Stimulated activated CD4-positive, alpha-beta T cell treated with anti-CD3 and anti-CD28 coated beads, Interleukin-2, amount 100 ng/mL, for 4 hours (primary cell): ENCODE measurements around the gene TEX38.
"Not testable (repeated sequence)": the region's sequence is repeated elsewhere in the genome, so short reads cannot be mapped to it uniquely, and the experiment has no call there.

Experiments used
- DNase-seq: peaks from one replicate; pipeline ENCODE4 v3.0.0-alpha.2; 2020; ENCODE audit warnings: low read depth

The TEX38 gene

DNA sequence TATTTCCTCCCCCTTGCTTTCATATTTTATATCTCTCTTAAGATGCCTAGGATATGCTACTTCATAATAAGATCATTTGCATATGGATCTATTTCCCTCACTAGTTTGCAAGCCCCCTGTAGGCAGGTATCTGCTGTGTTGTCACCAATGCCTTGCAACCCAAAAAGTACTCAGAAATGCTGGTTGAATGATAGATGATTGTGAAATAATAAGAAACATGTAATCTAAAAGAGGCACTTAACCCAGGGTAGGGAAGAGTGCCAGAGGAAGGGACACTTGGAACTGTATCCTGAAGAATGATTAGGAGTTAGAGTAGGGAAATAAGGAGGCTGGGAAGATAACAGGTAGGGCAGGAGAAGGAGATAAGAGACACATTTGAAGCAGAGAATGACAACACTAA is 15.8 kb upstream of the TEX38 start:
- DNase-seq: no peak

DNA sequence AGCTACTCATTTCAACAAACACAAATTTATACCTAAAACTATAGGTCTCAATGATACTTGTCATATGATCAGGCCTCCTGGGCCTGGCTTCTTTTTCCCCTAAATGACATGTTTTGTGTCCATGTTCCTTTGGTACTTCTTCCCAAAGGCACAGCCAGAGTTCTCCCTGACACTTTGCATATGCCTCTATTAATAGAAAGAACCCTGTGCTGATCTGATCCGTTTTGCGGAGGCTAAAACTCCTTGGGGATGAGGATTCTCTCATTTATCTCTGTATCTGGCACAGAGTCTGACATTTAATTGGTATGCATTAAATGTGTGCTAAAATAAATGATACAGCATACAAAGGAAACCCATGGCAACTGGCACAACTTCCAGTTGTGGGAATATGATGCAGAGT is 15.0 kb upstream of the TEX38 start:
- no peak for DNase-seq

DNA sequence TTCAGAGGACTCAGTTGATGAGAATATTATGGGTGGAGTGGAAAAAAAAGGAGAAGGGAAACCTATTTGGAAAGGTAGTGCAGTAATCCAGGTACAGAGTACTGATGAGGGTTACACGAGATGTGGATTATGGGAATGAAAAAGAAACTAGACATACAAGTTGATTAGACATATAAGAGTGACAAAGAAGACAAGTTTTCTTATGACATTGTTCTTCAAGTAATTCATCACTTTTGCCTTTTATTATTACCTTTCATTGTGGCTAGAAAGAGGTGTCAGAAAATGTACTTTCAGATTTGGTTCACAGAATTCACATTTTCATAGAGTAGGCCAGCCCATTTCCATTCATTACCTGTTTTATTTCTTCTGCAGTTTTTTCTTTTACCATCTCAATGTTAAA is 13.9 kb upstream of the TEX38 start:
- no peak for DNase-seq

DNA sequence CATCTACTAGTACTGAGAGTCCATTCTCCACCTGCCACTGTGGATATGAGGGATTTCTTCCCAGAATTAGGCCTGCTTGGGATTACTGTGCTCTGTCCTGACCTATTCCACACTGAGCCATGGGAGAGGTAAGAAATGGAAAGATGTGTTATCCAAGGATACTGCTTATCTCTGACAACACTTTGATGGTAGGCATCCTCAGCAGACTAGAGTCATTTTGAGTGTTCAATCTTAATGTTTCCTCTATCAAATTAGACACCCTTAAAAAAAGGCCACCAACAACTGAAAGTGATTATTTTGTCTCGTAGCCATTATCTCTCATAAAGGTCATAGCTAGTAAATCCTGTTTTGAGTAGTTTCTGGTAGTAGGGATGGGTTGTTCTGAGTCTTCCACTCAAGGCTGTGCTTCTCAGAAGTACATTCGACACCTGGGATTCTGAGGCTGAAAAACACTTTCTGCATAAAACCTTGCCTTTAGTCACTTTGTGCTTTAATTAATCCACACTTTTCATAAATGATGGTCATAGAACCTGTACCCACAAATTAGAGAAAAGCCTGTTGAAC is 12.3 kb upstream of the TEX38 start:
- DNase-seq: no peak

DNA sequence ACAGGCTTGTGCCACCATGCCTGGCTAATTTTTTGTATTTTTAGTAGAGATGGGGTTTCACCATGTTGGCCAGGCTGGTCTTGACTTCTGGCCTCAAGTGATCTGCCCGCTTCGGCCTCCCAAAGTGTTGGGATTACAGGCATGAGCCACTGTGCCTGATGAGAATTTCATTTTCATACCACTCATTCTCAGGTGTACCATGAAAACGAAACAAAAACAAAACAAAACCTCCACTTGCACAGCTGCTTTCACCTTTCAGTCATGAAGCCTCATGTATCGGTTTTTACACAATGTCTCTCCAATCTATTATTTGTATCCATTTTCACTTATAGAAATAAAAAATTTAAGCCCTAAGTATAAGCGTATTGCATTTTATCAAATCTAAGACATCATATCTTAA is 11.5 kb upstream of the TEX38 start:
- DNase-seq: not testable (repeated sequence)

DNA sequence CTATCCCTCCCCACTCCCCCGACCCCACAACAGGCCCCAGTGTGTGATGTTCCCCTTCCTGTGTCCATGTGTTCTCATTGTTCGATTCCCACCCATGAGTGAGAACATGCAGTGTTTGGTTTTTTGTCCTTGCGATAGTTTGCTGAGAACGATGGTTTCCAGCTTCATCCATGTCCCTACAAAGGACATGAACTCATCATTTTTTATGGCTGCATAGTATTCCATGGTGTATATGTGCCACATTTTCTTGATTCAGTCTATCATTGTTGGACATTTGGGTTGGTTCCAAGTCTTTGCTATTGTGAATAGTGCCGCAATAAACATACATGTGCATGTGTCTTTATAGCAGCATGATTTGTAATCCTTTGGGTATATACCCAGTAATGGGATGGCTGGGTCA is 8.7 kb upstream of the TEX38 start:
- DNase-seq: not testable (repeated sequence)

DNA sequence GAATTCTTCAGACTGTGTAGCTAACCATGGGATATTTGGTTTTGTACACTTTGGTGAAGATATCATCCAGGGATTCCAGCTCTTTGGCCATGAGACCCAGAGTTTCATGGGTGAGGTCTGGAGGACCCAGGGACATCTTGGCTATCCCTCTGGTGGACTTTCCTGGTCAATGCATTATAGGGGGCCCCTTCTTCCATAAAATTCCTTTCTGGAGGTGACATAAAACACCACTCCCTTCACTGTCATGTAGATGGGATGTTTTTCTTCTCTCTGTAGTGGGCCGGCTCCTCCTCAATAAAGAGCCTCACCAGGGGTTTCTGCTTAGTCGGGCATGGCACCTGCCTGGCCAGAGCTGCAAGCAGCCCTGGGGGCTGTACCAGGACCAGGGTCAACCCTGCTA is 5.7 kb upstream of the TEX38 start:
- DNase-seq: no peak

DNA sequence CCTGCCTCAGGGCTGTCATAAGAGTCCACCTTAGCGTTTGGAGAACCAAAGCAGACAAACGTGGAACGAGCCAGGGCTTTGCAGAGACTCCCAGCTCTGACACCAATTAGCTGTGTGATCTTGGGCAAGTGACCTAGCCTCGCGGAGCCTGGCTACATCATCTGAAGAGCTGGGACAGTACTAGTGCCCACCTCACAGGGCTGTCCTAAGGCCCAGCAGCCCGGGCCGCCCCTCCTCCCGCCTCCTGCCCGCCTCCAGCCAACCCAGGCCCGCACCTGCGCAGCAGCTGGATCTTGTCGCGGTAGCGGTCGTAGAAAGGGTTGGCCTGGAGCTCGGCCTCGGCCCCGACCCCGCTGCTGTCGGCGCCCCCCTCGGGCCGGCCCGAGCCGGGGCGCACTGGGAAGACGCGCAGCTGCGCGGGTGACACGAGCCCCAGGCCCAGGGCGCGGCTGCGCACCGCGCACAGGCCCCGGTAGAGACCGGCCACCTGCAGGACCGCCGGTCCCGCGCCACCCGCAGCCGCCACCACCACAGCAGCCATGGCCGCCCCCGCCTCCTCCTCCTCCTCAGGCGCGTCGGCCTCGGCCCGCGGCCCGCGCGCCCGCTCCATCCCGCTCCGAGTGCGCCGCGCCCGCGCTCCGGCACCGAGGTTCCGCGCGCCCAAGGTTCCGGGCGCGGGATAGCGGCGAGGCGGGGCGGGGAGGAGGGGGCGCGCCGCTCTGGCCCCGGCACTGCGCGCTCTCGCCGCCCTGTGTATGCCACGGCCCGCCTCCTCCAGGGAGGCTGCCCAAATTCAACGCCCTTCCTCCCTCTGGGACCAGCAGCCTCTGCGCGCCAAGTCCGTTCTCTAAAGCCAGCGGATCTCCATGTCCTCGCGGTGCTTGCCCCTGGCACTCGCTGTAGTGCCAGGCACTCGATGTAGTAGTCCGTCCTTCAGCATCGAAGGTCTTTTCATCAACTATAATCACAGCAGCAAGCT is 3.6 kb upstream of the TEX38 start, which contains the start of gene ATPAF1:
Gene ATPAF1, minus strand, starts transcription at position 583 of the 979 bp plus-strand sequence. Its CDS starts 42 bp downstream, at position 541.
- peak; percentile 49 for DNase-seq

DNA sequence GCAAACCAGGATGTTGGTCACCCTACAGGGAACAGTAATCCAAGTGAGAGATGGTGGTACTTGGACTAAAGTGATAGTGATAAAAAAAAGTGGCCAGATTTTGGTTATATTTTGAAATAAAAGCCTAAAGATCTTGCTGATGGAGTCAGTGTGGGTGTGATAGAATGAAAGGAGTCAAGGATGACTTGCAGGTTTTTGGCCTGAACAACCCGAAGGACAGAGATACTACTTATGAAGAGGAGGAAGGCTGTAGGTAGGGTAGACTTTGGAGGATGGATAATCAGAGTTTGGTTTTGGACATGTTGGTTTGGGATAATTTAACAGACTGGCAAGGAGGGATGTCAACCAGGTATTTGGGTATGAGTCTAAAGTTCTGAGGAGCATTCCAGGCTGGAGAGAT is 1.5 kb upstream of the TEX38 start:
- no peak for DNase-seq

DNA sequence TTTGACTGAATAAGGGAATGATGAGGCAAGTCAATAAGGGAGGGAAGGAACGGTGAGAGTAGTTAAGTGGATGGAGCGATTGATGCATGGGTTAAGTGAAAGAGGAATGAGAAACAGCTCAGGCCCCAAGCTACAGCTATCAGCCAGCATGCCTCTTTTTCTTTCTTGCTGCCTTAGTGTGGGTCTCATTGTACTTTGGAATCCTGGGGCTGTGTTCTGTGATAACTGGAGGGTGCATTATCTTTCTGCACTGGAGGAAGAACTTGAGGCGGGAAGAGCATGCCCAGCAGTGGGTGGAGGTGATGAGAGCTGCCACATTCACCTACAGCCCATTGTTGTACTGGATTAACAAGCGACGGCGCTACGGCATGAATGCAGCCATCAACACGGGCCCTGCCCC is 1.0 kb downstream of the TEX38 start:
- no peak for DNase-seq

DNA sequence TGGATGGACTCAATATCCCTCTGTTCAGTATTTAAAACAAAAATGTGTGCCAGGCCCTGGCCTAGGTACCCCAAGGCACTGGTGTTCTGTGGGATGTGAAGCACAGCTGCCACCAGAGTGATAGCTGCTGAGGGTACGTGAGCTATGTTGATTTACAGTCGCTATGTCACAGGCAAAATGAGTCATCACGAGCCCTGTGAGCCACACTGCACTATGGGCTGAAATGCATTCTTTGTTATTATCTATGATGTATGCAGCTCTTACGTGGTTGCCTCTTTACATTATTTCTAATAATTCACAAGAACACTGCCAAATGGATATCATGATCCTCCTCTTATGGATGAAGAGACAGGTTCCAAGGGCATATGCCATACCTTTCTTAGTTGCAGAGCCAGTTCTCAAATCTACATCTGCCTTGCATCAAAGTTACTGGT is 2.1 kb downstream of the TEX38 start:
- no peak for DNase-seq

DNA sequence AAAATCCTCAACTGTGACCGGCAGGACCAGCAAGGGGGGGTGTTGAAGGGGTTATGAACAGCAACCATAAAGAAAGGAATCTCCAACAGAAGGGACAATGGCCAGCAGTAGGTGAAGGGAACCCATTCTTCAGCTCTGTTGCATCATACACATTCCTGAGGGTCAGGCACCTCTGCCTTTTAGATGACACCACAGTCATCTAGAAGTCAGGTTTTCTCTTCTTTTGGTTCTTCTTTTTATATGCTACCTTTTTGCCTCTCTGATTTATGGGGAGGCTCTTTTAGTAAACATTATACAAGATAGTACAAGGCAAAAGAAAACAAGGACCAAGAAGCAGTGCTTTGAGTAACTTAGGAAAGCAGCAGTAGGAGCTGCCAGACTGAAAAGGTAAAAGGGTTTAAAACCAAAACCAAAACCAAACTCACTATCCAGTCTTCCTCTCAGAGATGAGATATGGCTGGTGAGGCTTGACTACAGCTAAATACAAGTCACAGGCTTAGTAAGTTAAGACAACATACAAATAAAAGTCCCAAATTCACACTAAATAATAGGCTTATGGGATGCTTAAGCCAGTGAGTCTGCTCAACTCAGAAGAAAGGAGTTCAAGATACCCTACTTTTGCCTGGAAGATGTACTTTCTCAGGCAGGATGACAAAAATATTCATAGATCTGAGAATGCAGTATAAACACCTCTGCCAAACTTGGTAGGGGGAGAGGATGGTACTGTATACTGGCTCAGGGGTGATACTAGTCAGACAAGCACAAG is 4.1 kb downstream of the TEX38 start:
- DNase-seq: no peak

DNA sequence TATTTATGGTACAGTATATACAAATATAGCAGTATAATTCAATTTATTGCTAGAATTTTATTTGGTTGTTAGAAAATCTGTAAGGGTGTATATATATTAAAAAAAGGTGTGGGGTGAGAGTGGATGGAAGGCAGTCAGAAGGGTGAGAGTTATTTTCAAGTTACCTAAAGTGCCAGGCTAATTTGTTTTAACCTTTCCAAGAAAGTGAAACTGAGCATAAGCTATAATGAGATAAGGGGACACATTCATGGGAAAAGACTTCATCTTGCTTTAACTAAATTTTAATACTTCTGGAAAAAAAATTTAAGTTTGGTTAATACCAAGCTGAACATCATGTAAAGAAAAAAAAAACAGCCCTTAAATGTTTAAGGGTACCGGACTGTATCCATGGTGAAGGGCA is 4.9 kb downstream of the TEX38 start:
- no peak for DNase-seq

DNA sequence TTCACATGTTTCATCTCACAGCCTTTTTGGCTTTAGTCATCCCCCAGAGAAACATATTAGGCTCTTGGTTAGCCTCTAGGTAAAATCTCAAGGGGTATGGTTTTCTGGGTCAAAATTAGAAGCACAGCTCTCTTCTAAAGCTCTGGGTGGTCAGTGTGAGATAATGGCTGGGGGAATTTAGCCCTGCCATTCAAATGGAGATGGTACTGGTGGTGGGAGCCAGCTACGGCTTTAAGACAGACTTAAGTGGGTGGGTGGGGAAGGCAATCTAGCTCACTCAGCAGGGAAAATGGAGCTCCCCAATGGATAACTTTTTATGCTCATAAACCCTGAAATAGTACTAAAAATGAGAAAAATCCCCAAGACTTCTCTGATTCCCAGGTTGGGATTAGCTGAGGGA is 5.7 kb downstream of the TEX38 start:
- no peak for DNase-seq

DNA sequence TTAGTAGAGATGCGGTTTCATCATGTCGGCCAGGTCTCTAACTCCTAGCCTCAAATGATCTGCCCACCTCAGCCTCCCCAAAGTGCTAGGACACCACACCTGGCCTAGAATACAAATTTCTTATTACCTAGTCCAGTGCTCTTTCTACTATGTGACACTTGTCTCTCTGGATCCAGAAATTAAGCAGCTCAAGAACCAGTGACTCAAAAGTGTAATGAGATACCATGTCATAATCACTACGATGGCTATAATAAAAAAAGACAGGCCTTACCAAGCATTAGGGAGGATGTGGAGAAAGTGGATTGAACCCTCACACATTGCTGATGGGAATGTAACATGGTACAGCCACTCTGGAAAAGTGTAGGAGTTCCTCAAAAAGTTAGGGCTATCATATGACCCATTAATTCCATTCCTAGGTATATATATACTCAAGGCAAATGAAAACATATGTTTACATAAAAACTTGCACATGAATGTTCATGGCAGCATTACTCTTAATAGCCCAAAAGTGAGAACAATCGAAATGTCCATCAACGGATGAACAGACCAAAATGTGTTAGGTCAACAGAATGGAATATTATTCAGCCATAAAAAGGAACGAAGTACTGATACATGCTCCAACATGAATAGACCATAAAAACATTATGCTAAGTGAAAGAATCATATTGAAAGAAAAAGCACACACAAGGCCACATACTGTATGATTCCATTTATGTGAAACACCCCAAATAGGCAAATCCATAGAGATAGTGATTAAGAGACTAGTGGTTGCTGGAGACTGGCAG is 8.3 kb downstream of the TEX38 start:
- DNase-seq: no peak

DNA sequence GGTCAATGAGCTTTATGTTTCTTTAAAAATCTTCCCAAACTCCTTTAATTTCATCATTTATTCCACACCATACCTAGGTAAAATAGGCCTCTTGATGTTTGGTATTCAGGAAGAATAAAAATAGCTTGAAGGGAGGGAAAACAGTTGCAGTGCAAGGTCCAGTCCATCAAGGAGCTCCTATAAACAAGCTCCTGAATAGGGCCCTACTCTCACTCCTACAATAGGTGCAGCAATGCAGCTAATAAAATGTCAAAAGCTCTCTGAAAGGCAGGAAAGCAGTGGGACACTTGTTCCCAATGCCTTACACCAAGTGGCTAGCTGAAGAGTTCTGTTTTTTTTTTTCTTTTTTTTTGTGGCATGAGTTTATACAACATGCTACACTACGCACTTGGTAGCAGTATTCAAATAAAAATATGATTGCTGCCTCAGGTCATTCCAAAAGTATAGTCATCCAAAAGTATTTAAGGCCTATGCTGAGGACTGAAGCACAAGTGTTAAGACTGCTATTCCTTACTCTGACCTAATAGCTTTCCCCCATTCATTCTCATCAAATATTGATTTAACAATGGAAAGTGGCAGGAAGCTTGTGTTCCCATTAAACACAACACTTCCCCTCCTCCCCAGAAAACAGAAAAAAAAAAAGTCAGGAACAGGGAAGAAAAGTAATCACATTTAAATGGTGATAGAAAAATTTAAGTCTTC is 9.8 kb downstream of the TEX38 start:
- DNase-seq: no peak

DNA sequence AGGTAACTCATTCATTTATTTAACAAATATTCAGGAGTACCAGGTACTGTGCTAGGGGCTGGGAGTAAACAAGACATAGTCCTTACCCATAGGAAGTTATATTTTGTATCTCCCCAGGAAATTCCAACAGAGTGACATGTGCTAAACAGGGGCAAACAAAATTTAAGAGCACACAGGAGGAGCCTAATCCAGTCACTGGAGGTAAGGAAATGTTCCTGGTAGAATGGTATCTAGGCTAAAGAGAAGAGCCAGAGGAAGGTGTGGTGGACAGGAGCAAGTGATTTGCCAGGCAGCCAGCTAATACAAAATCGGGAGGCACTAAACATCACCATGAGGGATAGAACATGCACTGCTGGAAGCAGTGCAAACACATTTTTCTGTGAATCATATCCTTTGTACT is 10.4 kb downstream of the TEX38 start:
- DNase-seq: no peak

DNA sequence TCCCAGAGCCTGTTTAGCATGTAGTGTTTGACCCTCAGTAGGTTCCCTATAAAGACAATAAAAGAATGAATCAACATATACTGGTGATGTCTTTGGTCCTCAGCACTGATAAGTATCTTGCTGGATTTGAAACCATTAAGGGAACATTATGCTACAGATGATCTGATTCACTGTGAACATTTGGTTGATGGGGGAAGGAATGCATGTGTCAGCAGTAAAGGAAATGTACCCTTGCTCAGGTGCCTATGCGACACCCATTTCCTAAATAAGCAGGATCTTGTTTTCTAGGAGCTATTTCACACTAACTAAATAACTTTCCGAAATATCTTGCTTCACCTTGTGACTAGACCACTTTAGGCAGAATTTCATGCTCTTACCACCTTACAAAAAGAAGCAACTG is 13.0 kb downstream of the TEX38 start:
- no peak for DNase-seq

DNA sequence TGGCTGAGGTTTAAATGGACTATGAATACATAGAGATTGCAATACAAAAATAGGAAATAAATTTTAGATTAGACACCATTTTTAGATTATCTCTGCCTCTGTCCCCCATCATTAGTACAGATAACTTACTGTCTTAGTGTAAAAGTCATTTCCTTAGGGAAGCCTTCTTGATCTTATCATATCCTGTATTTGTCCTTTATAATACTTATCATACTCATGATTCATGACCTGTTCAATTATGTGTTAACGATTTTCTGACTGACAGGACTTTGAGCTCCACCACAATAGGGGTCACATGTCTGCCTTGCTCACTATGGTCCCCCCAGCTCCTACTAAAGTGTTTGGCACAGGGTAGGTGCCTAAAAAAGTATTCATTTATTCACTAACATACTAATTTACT is 14.6 kb downstream of the TEX38 start:
- DNase-seq: no peak

DNA sequence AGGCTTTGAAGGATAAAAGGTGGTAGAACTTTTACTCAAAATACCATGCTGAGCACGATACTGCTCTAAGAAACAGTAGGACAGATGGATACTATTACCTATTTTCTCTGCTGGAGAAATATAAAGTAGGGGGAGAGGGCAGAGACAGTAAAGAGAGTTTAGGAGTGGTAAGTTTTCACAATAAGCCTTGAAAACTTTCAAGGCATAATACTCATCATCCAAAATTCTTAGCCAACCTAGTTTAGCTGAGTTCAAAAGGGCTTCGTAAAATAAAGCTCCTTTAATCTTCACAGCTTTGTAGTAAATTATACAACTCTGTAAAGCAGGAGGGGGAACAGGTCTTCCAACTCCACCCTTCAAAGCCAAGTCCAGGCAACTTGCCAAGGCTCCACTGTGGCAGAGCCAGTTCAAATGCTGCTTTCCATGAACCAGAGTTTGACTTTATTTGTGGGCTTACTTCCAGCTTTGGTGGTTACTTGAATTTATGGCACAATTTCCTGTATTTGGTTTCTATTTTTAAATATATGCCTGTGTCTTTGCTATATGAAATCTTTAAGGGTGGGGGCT is 15.5 kb downstream of the TEX38 start:
- no peak for DNase-seq

DNA sequence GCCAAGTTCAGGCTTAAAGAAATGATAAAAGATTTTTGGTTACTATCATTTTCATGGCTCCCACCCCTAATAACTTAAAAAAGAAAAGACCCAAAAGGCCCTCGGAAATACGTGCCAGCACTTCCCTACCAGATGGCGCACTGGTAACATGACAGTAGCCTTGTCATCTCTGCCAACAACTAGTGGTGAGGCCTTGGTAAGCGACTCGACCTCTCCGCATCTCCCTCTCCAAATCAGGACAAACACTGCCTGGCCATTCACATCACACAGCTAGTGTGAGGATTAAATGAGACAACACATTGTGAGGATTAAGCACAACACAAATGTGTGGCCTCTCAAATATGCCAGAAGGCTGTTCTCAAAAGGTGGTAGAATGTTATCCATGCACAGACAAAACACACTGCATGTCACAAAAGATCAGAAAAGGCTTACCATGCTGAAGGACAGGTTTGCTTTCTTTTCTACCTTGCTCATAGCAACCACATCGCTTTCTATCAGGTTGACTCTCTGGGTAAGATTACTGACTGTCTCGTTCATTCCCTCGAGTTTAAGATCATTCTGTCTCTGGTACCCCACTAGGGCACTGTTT is 16.4 kb downstream of the TEX38 start:
- DNase-seq: no peak
